Body of pancreas (tissue), 4 donors: ENCODE results near the gene TNS3.

Source experiments
- CTCF ChIP-seq, 7 experiments: fragments of 450-650 bp in 4 of 7; fragments of 200-600 bp in 3 of 7; sonication (generic) in 3 of 7; IDR thresholded peaks; one replicate each; pipeline ENCODE4 v1.5.1; 2016 to 2019; ENCODE audit warnings: antibody characterized with exemption in 7 of 7
- POLR2A ChIP-seq, 3 donors: fragments of 450-650 bp; IDR thresholded peaks; one replicate each; pipeline ENCODE4 v1.6.1; 2016; ENCODE audit warnings: antibody characterized with exemption in 3 of 3, mild to moderate bottlenecking in 2 of 3

- TF ChIP-seq CTCF (IDR thresholded peaks at IDR 0.05) (no peak), POLR2A (IDR thresholded peaks at IDR 0.05) (no peak)
Observed at GRCh38 chr7:47349401-47349800, 232.5 kb downstream of the TNS3 start.
